OCI-LY3 (cell line): ENCODE results near the gene GOLPH3.

ENCODE experiments used
- H2AFZ ChIP-seq: fragments of 200-600, 300-600 bp; shearing (Covaris generic); 2 replicates; pipeline ENCODE4 v1.6.0; 2014; ENCODE audit warnings: antibody characterized with exemption, low read depth, low read length
- H3K27ac ChIP-seq: fragments of 200-600, 300-600 bp; sonication (generic); 2 replicates; pipeline ENCODE4 v1.5.1; 2014; ENCODE audit warnings: mild to moderate bottlenecking, low read length, moderate library complexity, mixed read lengths
- H3K27me3 ChIP-seq: fragments of 200-600, 300-600 bp; sonication (generic); 2 replicates; pipeline ENCODE4 v1.6.1; 2014; ENCODE audit warnings: low read depth, low read length, mixed read lengths
- H3K36me3 ChIP-seq: fragments of 200-600, 300-600 bp; sonication (generic); replicated peaks from 2 replicates; pipeline ENCODE3; 2014; ENCODE audit warnings: low read depth, low read length, mixed read lengths
- H3K4me1 ChIP-seq: fragments of 300-600, 200-600 bp; sonication (generic); 2 replicates; pipeline ENCODE4 v1.6.1; 2014; ENCODE audit warnings: low read length, mixed read lengths
- H3K4me2 ChIP-seq: fragments of 200-600, 300-600 bp; sonication (generic); 2 replicates; pipeline ENCODE4 v1.6.1; 2014; ENCODE audit warnings: low read length, mixed read lengths
- H3K4me3 ChIP-seq: fragments of 300-600, 200-600 bp; sonication (generic); 2 replicates; pipeline ENCODE4 v1.5.1; 2014; ENCODE audit warnings: antibody characterized with exemption, mild to moderate bottlenecking, low read length, moderate library complexity
- H3K79me2 ChIP-seq: fragments of 300-600, 200-600 bp; shearing (Covaris generic); 2 replicates; pipeline ENCODE4 v1.6.1; 2014; ENCODE audit warnings: mild to moderate bottlenecking, low read length, mixed read lengths
- H3K9ac ChIP-seq: fragments of 300-600, 200-600 bp; shearing (Covaris generic); 2 replicates; pipeline ENCODE4 v1.6.0; 2014; ENCODE audit warnings: mild to moderate bottlenecking, low read length, moderate library complexity
- H3K9me3 ChIP-seq: fragments of 200-600, 300-600 bp; shearing (Covaris generic); 2 replicates; pipeline ENCODE4 v1.6.1; 2014; ENCODE audit warnings: low read length, mixed read lengths; ENCODE audit not compliant: insufficient read depth
- H4K20me1 ChIP-seq: fragments of 200-600, 300-600 bp; sonication (generic); 2 replicates; pipeline ENCODE4 v1.6.1; 2016; ENCODE audit warnings: low read length, mixed read lengths; ENCODE audit not compliant: insufficient read depth
- CTCF ChIP-seq: fragments of 200-600, 300-600 bp; sonication (generic); IDR thresholded peaks from 2 replicates; pipeline ENCODE4 v1.5.1; 2014; ENCODE audit warnings: antibody characterized with exemption, low read length, low read depth
- EZH2phosphoT487 ChIP-seq: fragments of 200-600 bp; shearing (Covaris generic); IDR thresholded peaks from 2 replicates; pipeline ENCODE4 v1.6.1; 2018; ENCODE audit warnings: antibody characterized with exemption, mixed run types, low read depth

GOLPH3 gene

GRCh38 chr5:32115985-32116384 is 58.1 kb downstream of the GOLPH3 start:
- Histone ChIP-seq H2AFZ (no peak overlapping the region), H4K20me1 (peaks cover 21% of the 10 kb centered on the region), H3K4me3 (no peak overlapping the region), H3K79me2 (peaks cover 23% of the 10 kb centered on the region), H3K27ac (no peak overlapping the region), H3K27me3 (no peaks in the 10 kb centered on the region), H3K9me3 (no peaks in the 10 kb centered on the region), H3K9ac (no peak overlapping the region), H3K36me3 (peaks cover 24% of the 10 kb centered on the region), H3K4me1 (no peaks in the 10 kb centered on the region), H3K4me2 (no peak overlapping the region)
- TF ChIP-seq CTCF (no peak), EZH2phosphoT487 (no peak)

GRCh38 chr5:32110111-32110696 is 63.9 kb downstream of the GOLPH3 start:
- H3K9ac ChIP-seq: no peak overlapping the region
- H3K4me2 ChIP-seq: no peak overlapping the region
- TF ChIP-seq CTCF: no peak
- TF ChIP-seq EZH2phosphoT487: no peak
- no peaks in the 10 kb centered on the region for H3K9me3 ChIP-seq
- H3K27me3 ChIP-seq: no peaks in the 10 kb centered on the region
- H3K4me3 ChIP-seq: no peak overlapping the region
- H2AFZ ChIP-seq: no peak overlapping the region
- H3K79me2 ChIP-seq: no peaks in the 10 kb centered on the region
- peaks cover 27% of the 10 kb centered on the region for H3K36me3 ChIP-seq
- H3K4me1 ChIP-seq: no peaks in the 10 kb centered on the region
- H3K27ac ChIP-seq: no peak overlapping the region
- 0 out of 2 replicates have a peak, but pooled peaks cover 4% of the 10 kb centered on the region for H4K20me1 ChIP-seq

- no peaks in the 10 kb centered on the region for H3K9me3 ChIP-seq
- peaks cover 27% of the 10 kb centered on the region for H3K36me3 ChIP-seq
- H3K4me2 ChIP-seq: no peak overlapping the region
- H3K79me2 ChIP-seq: no peaks in the 10 kb centered on the region
- no peak overlapping the region for H2AFZ ChIP-seq
- no peak overlapping the region for H3K4me3 ChIP-seq
- no peak overlapping the region for H3K9ac ChIP-seq
- no peak overlapping the region for H3K27ac ChIP-seq
- no peak for TF ChIP-seq EZH2phosphoT487
- TF ChIP-seq CTCF: no peak
- H3K27me3 ChIP-seq: no peaks in the 10 kb centered on the region
- no peaks in the 10 kb centered on the region for H3K4me1 ChIP-seq
- H4K20me1 ChIP-seq: 0 out of 2 replicates have a peak, but pooled peaks cover 4% of the 10 kb centered on the region
Measured at GRCh38 chr5:32109236-32109635, 64.9 kb downstream of the GOLPH3 start.

- no peaks in the 10 kb centered on the region for H3K9me3 ChIP-seq
- no peaks in the 10 kb centered on the region for H3K27me3 ChIP-seq
- no peak overlapping the region for H2AFZ ChIP-seq
- no peak overlapping the region for H3K9ac ChIP-seq
- no peaks in the 10 kb centered on the region for H3K79me2 ChIP-seq
- no peaks in the 10 kb centered on the region for H3K4me1 ChIP-seq
- TF ChIP-seq EZH2phosphoT487: no peak
- TF ChIP-seq CTCF: no peak
- 0 out of 2 replicates have a peak, but pooled peaks cover 4% of the 10 kb centered on the region for H4K20me1 ChIP-seq
- no peak overlapping the region for H3K4me2 ChIP-seq
- no peak overlapping the region for H3K27ac ChIP-seq
- peaks cover 27% of the 10 kb centered on the region for H3K36me3 ChIP-seq
- no peak overlapping the region for H3K4me3 ChIP-seq
Measured at GRCh38 chr5:32108167-32108566, 66.0 kb downstream of the GOLPH3 start.
